H1 (cell line): ENCODE measurements around the gene GPSM1. TPM values are rescaled to one million over a fixed set of nuclear protein-coding genes. Genes with fewer than 3 reads are reported as not detected.

Experiments
- CTCF ChIA-PET: fragments of 300-600 bp; sonication (Branson Sonifier 250); formaldehyde crosslinking; loops from one replicate; lab custom pipeline; 2021; ENCODE audit not compliant: partially characterized antibody; lab: Charles Lee
- POLR2A ChIA-PET: fragments of 300-600 bp; sonication (Branson Sonifier 250); formaldehyde crosslinking; loops from one replicate; lab custom pipeline; 2021; ENCODE audit warnings: inconsistent platforms; ENCODE audit not compliant: partially characterized antibody; lab: Charles Lee
- DNase-seq, 2 experiments: peaks; one replicate each; pipeline versions ENCODE4 v3.0.0 to v3.0.0-alpha.2; 2010 to 2022; ENCODE audit warnings: low spot score in 2 of 2, low read depth in 1 of 2, mixed read lengths in 1 of 2
- FAIRE-seq: peaks from 2 replicates; lab custom pipeline; 2011; peaks lifted over from hg19 to GRCh38; lab: Jason Lieb, UNC
- H2AFZ ChIP-seq: 2 replicates; pipeline ENCODE4 v1.8.1; 2012; ENCODE audit warnings: low read length, inconsistent platforms
- H2AK5ac ChIP-seq: 2 replicates; pipeline ENCODE4 v1.6.1; 2013; ENCODE audit warnings: low read depth, low read length
- H2BK120ac ChIP-seq: replicated peaks from 2 replicates; pipeline ENCODE3; 2013; ENCODE audit warnings: low read depth, low read length, inconsistent platforms
- H2BK12ac ChIP-seq: 2 replicates; pipeline ENCODE4 v1.6.1; 2013; ENCODE audit warnings: low read depth, low read length
- H2BK15ac ChIP-seq: 2 replicates; pipeline ENCODE4 v1.6.1; 2013; ENCODE audit warnings: low read length
- H2BK20ac ChIP-seq: 2 replicates; pipeline ENCODE4 v1.6.1; 2013; ENCODE audit warnings: low read length
- H2BK5ac ChIP-seq: 2 replicates; pipeline ENCODE4 v1.6.1; 2013; ENCODE audit warnings: low read depth, low read length
- H3K14ac ChIP-seq: 2 replicates; pipeline ENCODE4 v1.6.1; 2013; ENCODE audit warnings: inconsistent platforms; ENCODE audit not compliant: insufficient read length
- H3K18ac ChIP-seq: 2 replicates; pipeline ENCODE4 v1.6.1; 2013; ENCODE audit warnings: low read length; ENCODE audit errors: extremely low read depth
- H3K23ac ChIP-seq: 2 replicates; pipeline ENCODE4 v1.6.1; 2013; ENCODE audit warnings: inconsistent platforms; ENCODE audit not compliant: insufficient read length
- H3K23me2 ChIP-seq: 2 replicates; pipeline ENCODE4 v1.6.1; 2013; ENCODE audit warnings: low read depth, low read length
- H3K27ac ChIP-seq: 2 replicates; pipeline ENCODE4 v1.6.1; 2011; ENCODE audit warnings: low read depth, low read length, inconsistent platforms
- H3K27me3 ChIP-seq, 4 experiments: replicated peaks in 1 of 4; 1 replicate in 1 of 4; 2 replicates in 3 of 4; pipeline versions ENCODE4 v1.6.1 to v1.8.1; 2011 to 2013; ENCODE audit warnings: low read length in 3 of 4, mild to moderate bottlenecking in 3 of 4, inconsistent platforms in 2 of 4, mixed read lengths in 2 of 4, moderate library complexity in 1 of 4; ENCODE audit not compliant: control insufficient read depth in 3 of 4, insufficient read depth in 3 of 4; ENCODE audit errors: extremely low read depth in 1 of 4
- H3K36me3 ChIP-seq, 4 experiments: 2 replicates each; pipeline versions ENCODE4 v1.6.1 to v1.8.1; 2011 to 2013; ENCODE audit warnings: mild to moderate bottlenecking in 4 of 4, low read length in 3 of 4, moderate library complexity in 2 of 4, control low read depth in 1 of 4, inconsistent platforms in 1 of 4; ENCODE audit not compliant: insufficient read depth in 4 of 4, control insufficient read depth in 2 of 4
- H3K4ac ChIP-seq: replicated peaks from 2 replicates; pipeline ENCODE3; 2013; ENCODE audit warnings: low read length, low read depth, mixed read lengths, inconsistent platforms; ENCODE audit not compliant: insufficient read length
- H3K4me1 ChIP-seq, 4 experiments: replicated peaks in 1 of 4; 1 replicate in 1 of 4; 2 replicates in 3 of 4; pipeline versions ENCODE4 v1.6.1 to v1.8.1; 2011 to 2013; ENCODE audit warnings: low read length in 3 of 4, inconsistent platforms in 2 of 4, mixed read lengths in 1 of 4; ENCODE audit not compliant: insufficient read depth in 4 of 4, control insufficient read depth in 3 of 4
- H3K4me2 ChIP-seq, 2 experiments: 2 replicates each; pipeline versions ENCODE4 v1.6.1 to v1.8.1; 2011 to 2013; ENCODE audit warnings: low read depth in 2 of 2, low read length in 2 of 2, control low read depth in 1 of 2, inconsistent platforms in 1 of 2, mild to moderate bottlenecking in 1 of 2; ENCODE audit not compliant: insufficient read depth in 1 of 2
- H3K4me3 ChIP-seq, 4 experiments: fragments of 200-600, 300-600 bp in 1 of 4; sonication (generic), shearing (Covaris generic), sonication (Bioruptor Twin) in 1 of 4; 2 replicates each; pipeline versions ENCODE4 v1.5.1 to v1.8.1; 2011 to 2016; ENCODE audit warnings: low read length in 4 of 4, low read depth in 3 of 4, control low read depth in 2 of 4, inconsistent platforms in 2 of 4, mild to moderate bottlenecking in 2 of 4, mixed read lengths in 1 of 4, moderate library complexity in 1 of 4; ENCODE audit not compliant: insufficient read depth in 2 of 4; ENCODE audit errors: extremely low read depth in 1 of 4
- H3K56ac ChIP-seq: replicated peaks from 2 replicates; pipeline ENCODE3; 2013; ENCODE audit warnings: low read depth, mild to moderate bottlenecking, mixed read lengths, low read length, inconsistent platforms; ENCODE audit not compliant: insufficient read length
- H3K79me1 ChIP-seq: 2 replicates; pipeline ENCODE4 v1.6.1; 2013; ENCODE audit warnings: low read depth, low read length, control low read depth
- H3K79me2 ChIP-seq, 2 experiments: 2 replicates each; pipeline versions ENCODE4 v1.6.1 to v1.8.1; 2012 to 2013; ENCODE audit warnings: low read length in 2 of 2, mild to moderate bottlenecking in 2 of 2, inconsistent platforms in 1 of 2; ENCODE audit not compliant: insufficient read depth in 2 of 2, control insufficient read depth in 1 of 2
- H3K9ac ChIP-seq, 4 experiments: replicated peaks in 1 of 4; 1 replicate in 1 of 4; 2 replicates in 3 of 4; pipeline versions ENCODE4 v1.6.1 to v1.8.1; 2011 to 2013; ENCODE audit warnings: low read depth in 3 of 4, low read length in 3 of 4, control low read depth in 2 of 4, mild to moderate bottlenecking in 2 of 4, moderate library complexity in 2 of 4, inconsistent platforms in 1 of 4; ENCODE audit errors: extremely low read depth in 1 of 4
- H3K9me3 ChIP-seq, 2 experiments: 2 replicates each; pipeline versions ENCODE4 v1.6.1 to v1.8.1; 2012 to 2013; ENCODE audit warnings: mild to moderate bottlenecking in 2 of 2, moderate library complexity in 2 of 2, control low read depth in 1 of 2, inconsistent platforms in 1 of 2, low read depth in 1 of 2, low read length in 1 of 2, mixed read lengths in 1 of 2; ENCODE audit not compliant: insufficient read depth in 2 of 2
- H4K20me1 ChIP-seq, 2 experiments: replicated peaks in 1 of 2; 2 replicates each; pipeline versions ENCODE3 to v1.8.1; 2011 to 2013; ENCODE audit warnings: inconsistent platforms in 2 of 2, low read length in 2 of 2, mild to moderate bottlenecking in 1 of 2; ENCODE audit not compliant: insufficient read depth in 2 of 2, control insufficient read depth in 1 of 2
- H4K5ac ChIP-seq: 2 replicates; pipeline ENCODE4 v1.6.1; 2013; ENCODE audit warnings: low read length, low read depth, mixed read lengths, inconsistent platforms; ENCODE audit not compliant: insufficient read length
- H4K8ac ChIP-seq: 2 replicates; pipeline ENCODE4 v1.8.0; 2013; ENCODE audit warnings: mild to moderate bottlenecking, moderate library complexity, low read length, inconsistent platforms; ENCODE audit not compliant: insufficient read depth; ENCODE audit errors: extremely low read depth
- H4K91ac ChIP-seq: replicated peaks from 2 replicates; pipeline ENCODE3; 2013; ENCODE audit warnings: low read length, mixed read lengths, inconsistent platforms; ENCODE audit not compliant: insufficient read length
- CTBP2 ChIP-seq: IDR thresholded peaks from 2 replicates; pipeline ENCODE4 v1.7.0; 2011; ENCODE audit warnings: borderline replicate concordance, mild to moderate bottlenecking, moderate library complexity, mixed read lengths, low read length; ENCODE audit not compliant: insufficient read depth, insufficient read length
- NANOG ChIP-seq: IDR thresholded peaks from 2 replicates; pipeline ENCODE4 v1.6.1; 2011; ENCODE audit warnings: low read length, low read depth, mild to moderate bottlenecking, inconsistent platforms; ENCODE audit not compliant: insufficient read depth, poor library complexity, severe bottlenecking
- RXRA ChIP-seq: IDR thresholded peaks from 2 replicates; pipeline ENCODE4 v1.6.1; 2011; ENCODE audit warnings: low read depth, mild to moderate bottlenecking, low read length, moderate library complexity; ENCODE audit not compliant: insufficient read depth
- WGBS, 2 experiments: shearing (Covaris generic) in 1 of 2; methylation state at CpG; one replicate each; pipeline versions ENCODE4 v1.1.6 to v1.1.7; 2013 to 2015; ENCODE audit warnings: low lambda C conversion rate in 2 of 2, mixed read lengths in 2 of 2, inconsistent platforms in 1 of 2, low coverage in 1 of 2, missing lambda C conversion rate in 1 of 2; ENCODE audit not compliant: insufficient replicate concordance in 2 of 2, insufficient coverage in 1 of 2, insufficient read length in 1 of 2; ENCODE audit errors: extremely low coverage in 1 of 2, missing lambda C conversion rate in 1 of 2; 5-methylcytosine and 5-hydroxymethylcytosine counted together
- polyA plus RNA-seq, 7 experiments: library from polyadenylated mRNA; depleted of rRNA in 3 of 7; stranded (reverse) in 5 of 7; unstranded in 2 of 7; fragments of >200 nt in 5 of 7; fragments of 200-250 nt in 2 of 7; gene quantifications; 1 replicate in 5 of 7; 2 replicates in 1 of 7; 4 replicates in 1 of 7; pipeline versions ENCODE4 v1.2.1 to v1.2.3, GENCODE V29; 2011 to 2013; ENCODE audit warnings: missing spikeins in 2 of 7, mixed read lengths in 2 of 7
- total RNA-seq: library from RNA; stranded (reverse); fragmentation: NEBNext Ultra II Directional; extraction: Animal tissue kit (Norgen Biotek cat#: 25700); gene quantifications from 2 replicates; pipeline ENCODE4 v1.2.1, GENCODE V29; 2021

The GPSM1 gene
- total and polyA plus RNA-seq, 2 of the 8 experiments (the other 6 are each of a cell fraction or from before 2014, with no cell fraction given), result 12.8 to 18.0 TPM

GRCh38 chr9:136402067-136402466 is 74.7 kb downstream of the GPSM1 start:
- no peak for DNase-seq
- H3K36me3 ChIP-seq, result peaks cover 19 to 51% (median 40%) of the 10 kb centered on the region in 4 experiments
- H3K79me1 ChIP-seq, result peaks cover 12% of the 10 kb centered on the region; the same call in 1 of the 2 replicates
- H2BK120ac ChIP-seq, result no peak overlapping the region
- no peak overlapping the region for H2AFZ ChIP-seq
- WGBS, 2 experiments, result 98% methylated on average over 13 of the region's 13 CpGs; no CpG with 5 or more reads in 1 of the 2 experiments
- ChIA-PET CTCF (interaction anchor here (0.5 to 3.4 kb wide), 10 partner anchors 8 to 79 kb away, joined by 3 to 26 read pairs (median 6); partner anchors contain the start of genes ENTR1 and PMPCA), POLR2A (interaction anchor here (0.8 to 14.6 kb wide), 15 partner anchors 9 to 480 kb away, joined by 3 to 139 read pairs (median 14); partner anchors contain the start of genes DNLZ, ENTR1 and PMPCA)
- H4K20me1 ChIP-seq, result peaks cover 5 to 12% of the 10 kb centered on the region in 2 experiments
- H3K14ac ChIP-seq, result no peak overlapping the region
- H2AK5ac ChIP-seq, result no peak overlapping the region
- no peak overlapping the region for H4K8ac ChIP-seq
- H3K79me2 ChIP-seq, result peaks cover 0 to 23% of the 10 kb centered on the region in 2 experiments; a peak in 2 of 4 replicates
- no peak overlapping the region for H2BK12ac ChIP-seq
- H3K4me1 ChIP-seq, result peaks cover 0 to 10% (median 7%) of the 10 kb centered on the region in 4 experiments; a peak in 5 of 7 replicates
- H2BK5ac ChIP-seq, result no peak overlapping the region
- no peak overlapping the region for H3K4ac ChIP-seq
- H4K91ac ChIP-seq, result no peak overlapping the region
- peaks cover 6% of the 10 kb centered on the region; the same call in 1 of the 2 replicates for H3K23me2 ChIP-seq
- no peaks in the 10 kb centered on the region for H3K27me3 ChIP-seq
- H2BK15ac ChIP-seq, result no peak overlapping the region
- no peak overlapping the region for H3K4me3 ChIP-seq
- no peak overlapping the region for H3K23ac ChIP-seq
- no peak overlapping the region for H3K9ac ChIP-seq
- no peak overlapping the region for H3K4me2 ChIP-seq
- FAIRE-seq, result no peak
- no peak overlapping the region for H3K27ac ChIP-seq
- H4K5ac ChIP-seq, result no peak overlapping the region
- H3K18ac ChIP-seq, result no peak overlapping the region
- H3K56ac ChIP-seq, result no peak overlapping the region
- no peak overlapping the region for H2BK20ac ChIP-seq
- H3K9me3 ChIP-seq, result no peaks in the 10 kb centered on the region
- no peak for TF ChIP-seq CTBP2
- no peak for TF ChIP-seq RXRA
- no peak for TF ChIP-seq NANOG
